HFF-Myc (cell line): ENCODE results near the gene CHST1.

ENCODE experiments used
- DNase-seq: peaks from one replicate; pipeline ENCODE4 v3.0.0-alpha.2; 2011; ENCODE audit warnings: low read depth; ENCODE audit errors: extremely low read depth
- H3K4me3 ChIP-seq: replicated peaks from 2 replicates; pipeline ENCODE4 v1.5.1; 2011; ENCODE audit warnings: low read depth, mild to moderate bottlenecking, control low read depth, low read length
- CTCF ChIP-seq: IDR thresholded peaks from 2 replicates; pipeline ENCODE4 v1.5.1; 2012; ENCODE audit warnings: mild to moderate bottlenecking, low read depth, low read length, control low read depth; ENCODE audit errors: missing control alignments

The CHST1 gene, protein sequence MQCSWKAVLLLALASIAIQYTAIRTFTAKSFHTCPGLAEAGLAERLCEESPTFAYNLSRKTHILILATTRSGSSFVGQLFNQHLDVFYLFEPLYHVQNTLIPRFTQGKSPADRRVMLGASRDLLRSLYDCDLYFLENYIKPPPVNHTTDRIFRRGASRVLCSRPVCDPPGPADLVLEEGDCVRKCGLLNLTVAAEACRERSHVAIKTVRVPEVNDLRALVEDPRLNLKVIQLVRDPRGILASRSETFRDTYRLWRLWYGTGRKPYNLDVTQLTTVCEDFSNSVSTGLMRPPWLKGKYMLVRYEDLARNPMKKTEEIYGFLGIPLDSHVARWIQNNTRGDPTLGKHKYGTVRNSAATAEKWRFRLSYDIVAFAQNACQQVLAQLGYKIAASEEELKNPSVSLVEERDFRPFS

GRCh38 chr11:45665206-45665932 is at the start of gene CHST1:
CHST1 (minus strand) TSS chr11:45665622; CDS start chr11:45650923, 14,699 bp downstream.
- no peak for TF ChIP-seq CTCF
- H3K4me3 ChIP-seq = peak within 1 kb of the TSS; percentile 23
- DNase-seq = no peak

GRCh38 chr11:45713573-45713972 is 48.2 kb upstream of the CHST1 start:
- DNase-seq = no peak
- H3K4me3 ChIP-seq = no peak overlapping the region
- TF ChIP-seq CTCF = no peak

GRCh38 chr11:45710561-45710960 is 45.1 kb upstream of the CHST1 start:
- no peak overlapping the region for H3K4me3 ChIP-seq
- TF ChIP-seq CTCF = no peak
- DNase-seq = no peak

GRCh38 chr11:45708887-45709663 is 43.7 kb upstream of the CHST1 start:
- no peak overlapping the region for H3K4me3 ChIP-seq
- no peak for DNase-seq
- no peak for TF ChIP-seq CTCF

DNA sequence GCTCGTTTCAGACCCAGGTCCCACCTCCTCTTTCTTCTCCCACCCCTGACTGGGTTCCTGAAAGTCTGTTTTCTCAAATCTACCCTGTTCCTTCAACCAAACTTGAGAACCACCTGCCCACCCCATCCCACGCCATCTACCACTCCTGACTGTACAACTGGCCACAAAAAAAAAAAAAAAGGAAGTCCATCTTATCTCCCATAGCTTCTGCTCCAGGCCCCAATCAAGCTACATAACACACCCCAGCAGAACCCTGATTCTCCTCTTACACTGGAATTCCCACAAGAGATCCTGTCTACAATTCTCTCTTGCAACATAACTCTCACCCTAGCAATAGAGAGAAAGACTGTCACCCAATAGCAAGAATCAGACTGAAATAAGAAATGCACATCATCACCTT is 39.2 kb upstream of the CHST1 start:
- no peak for DNase-seq
- TF ChIP-seq CTCF = no peak
- H3K4me3 ChIP-seq = no peak overlapping the region

DNA sequence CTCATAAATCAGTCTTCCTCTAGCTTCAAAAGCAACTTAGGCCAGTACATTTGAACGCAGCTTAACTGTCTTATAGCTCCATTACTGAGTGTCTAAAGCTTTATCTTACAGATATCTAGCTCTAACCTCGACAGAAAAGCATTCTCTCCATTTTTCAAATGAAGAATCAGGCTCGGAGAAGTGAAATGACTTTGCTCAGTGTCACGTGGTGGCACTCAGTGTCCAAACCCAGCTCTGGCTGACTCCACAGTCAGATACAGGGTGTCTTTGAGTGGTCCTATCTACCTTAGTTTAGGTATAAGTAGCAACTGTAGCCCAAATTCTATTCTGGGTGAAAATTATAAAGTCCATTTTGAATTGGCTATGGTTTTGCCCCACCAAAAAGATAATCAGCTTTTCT is 38.7 kb upstream of the CHST1 start:
- TF ChIP-seq CTCF = no peak
- DNase-seq = no peak
- H3K4me3 ChIP-seq = no peak overlapping the region
